Endothelial cell of umbilical vein (primary cell): Measurements from ENCODE around the gene PRRG2. TPM values are rescaled to one million over a fixed set of nuclear protein-coding genes. Genes with fewer than 3 reads are reported as not detected.

Experiments
- BruUV-seq: library from RNA; stranded (reverse); fragments of 400-500 nt; replicated peaks from 2 replicates; lab custom pipeline; 2021; lab: Mats Ljungman, UMichigan
- CTCF ChIA-PET: fragments of 300-600, 350-600 bp; sonication (Branson Sonifier 250); formaldehyde crosslinking; loops from one replicate; lab custom pipeline; 2021; ENCODE audit warnings: antibody characterized with exemption, inconsistent platforms; lab: Charles Lee
- POLR2A ChIA-PET: fragments of 300-600, 350-600 bp; sonication (Branson Sonifier 250); formaldehyde crosslinking; loops from one replicate; lab custom pipeline; 2021; ENCODE audit warnings: antibody characterized with exemption, inconsistent platforms; lab: Charles Lee
- DNase-seq: peaks from one replicate; pipeline ENCODE4 v3.0.0-alpha.2; 2011; ENCODE audit warnings: low read depth, low spot score
- FAIRE-seq: peaks from 2 replicates; lab custom pipeline; 2011; peaks lifted over from hg19 to GRCh38; lab: Jason Lieb, UNC
- H2AFZ ChIP-seq: 2 replicates; pipeline ENCODE4 v1.6.0; 2012; ENCODE audit warnings: low read depth, low read length, control low read depth, inconsistent platforms
- H3K27ac ChIP-seq: 2 replicates; pipeline ENCODE4 v1.5.1; 2011; ENCODE audit warnings: low read depth, mild to moderate bottlenecking, control low read depth, low read length, moderate library complexity; ENCODE audit not compliant: insufficient read depth
- H3K27me3 ChIP-seq, 2 experiments: 2 replicates each; pipeline versions ENCODE4 v1.6.0 to v1.6.1; 2011; ENCODE audit warnings: low read length in 2 of 2, mixed read lengths in 1 of 2; ENCODE audit not compliant: control insufficient read depth in 2 of 2, insufficient read depth in 2 of 2
- H3K36me3 ChIP-seq, 2 experiments: 2 replicates in 1 of 2; 3 replicates in 1 of 2; pipeline ENCODE4 v1.5.1; 2011; ENCODE audit warnings: low read length in 2 of 2, mild to moderate bottlenecking in 1 of 2, moderate library complexity in 1 of 2; ENCODE audit not compliant: control insufficient read depth in 2 of 2, insufficient read depth in 2 of 2; ENCODE audit errors: extremely low read depth in 1 of 2
- H3K4me1 ChIP-seq: 3 replicates; pipeline ENCODE4 v1.5.1; 2011; ENCODE audit warnings: mild to moderate bottlenecking, low read length; ENCODE audit not compliant: control insufficient read depth, insufficient read depth; ENCODE audit errors: extremely low read depth
- H3K4me2 ChIP-seq: 2 replicates; pipeline ENCODE4 v1.6.1; 2011; ENCODE audit warnings: low read length, control low read depth, mixed read lengths; ENCODE audit not compliant: insufficient read depth
- H3K4me3 ChIP-seq, 3 experiments: fragments of 200-600 bp in 1 of 3; sonication (generic), shearing (Covaris generic) in 1 of 3; replicated peaks in 1 of 3; 2 replicates each; pipeline ENCODE4 v1.5.1; 2011 to 2016; ENCODE audit warnings: control low read depth in 3 of 3, low read length in 3 of 3, mild to moderate bottlenecking in 2 of 3, inconsistent platforms in 1 of 3, low read depth in 1 of 3, moderate library complexity in 1 of 3; ENCODE audit not compliant: insufficient read depth in 1 of 3
- H3K79me2 ChIP-seq: 2 replicates; pipeline ENCODE4 v1.6.0; 2012; ENCODE audit warnings: low read length, inconsistent platforms; ENCODE audit not compliant: control insufficient read depth, insufficient read depth
- H3K9ac ChIP-seq: replicated peaks from 2 replicates; pipeline ENCODE3; 2011; ENCODE audit warnings: low read length, control low read depth; ENCODE audit not compliant: insufficient read depth; ENCODE audit errors: extremely low read depth
- H3K9me1 ChIP-seq: replicated peaks from 3 replicates; pipeline ENCODE4 v1.6.0; 2011; ENCODE audit warnings: mild to moderate bottlenecking, low read length; ENCODE audit not compliant: control insufficient read depth, insufficient read depth; ENCODE audit errors: extremely low read depth
- H3K9me3 ChIP-seq: replicated peaks from 2 replicates; pipeline ENCODE4 v1.5.1; 2012; ENCODE audit warnings: low read length, inconsistent platforms; ENCODE audit not compliant: control insufficient read depth, insufficient read depth
- H4K20me1 ChIP-seq: replicated peaks from 2 replicates; pipeline ENCODE3; 2011; ENCODE audit warnings: mild to moderate bottlenecking, low read length; ENCODE audit not compliant: control insufficient read depth, insufficient read depth; ENCODE audit errors: extremely low read depth
- CTCF ChIP-seq, 2 donors: IDR thresholded peaks; 1 replicate in 1 of 2; 2 replicates in 1 of 2; pipeline ENCODE4 v1.5.1; 2011; ENCODE audit warnings: low read length in 2 of 2, mild to moderate bottlenecking in 2 of 2, moderate library complexity in 2 of 2, control low read depth in 1 of 2, inconsistent platforms in 1 of 2, low read depth in 1 of 2; ENCODE audit not compliant: insufficient read depth in 1 of 2; ENCODE audit errors: extremely low read depth in 1 of 2
- EZH2 ChIP-seq: IDR thresholded peaks from 2 replicates; pipeline ENCODE4 v1.6.1; 2012; ENCODE audit warnings: borderline replicate concordance, low read depth, mild to moderate bottlenecking, moderate library complexity, low read length, inconsistent platforms; ENCODE audit not compliant: severe bottlenecking
- FOS ChIP-seq: IDR thresholded peaks from 2 replicates; pipeline ENCODE4 v1.6.1; 2011; ENCODE audit warnings: mild to moderate bottlenecking, low read length, moderate library complexity, borderline replicate concordance; ENCODE audit not compliant: insufficient read depth
- GATA2 ChIP-seq: IDR thresholded peaks from 2 replicates; pipeline ENCODE4 v1.7.0; 2011; ENCODE audit warnings: low read depth, mild to moderate bottlenecking, moderate library complexity, mixed read lengths, low read length; ENCODE audit not compliant: insufficient read length, insufficient read depth
- JUN ChIP-seq: IDR thresholded peaks from 2 replicates; pipeline ENCODE4 v1.6.1; 2011; ENCODE audit warnings: borderline replicate concordance, low read depth; ENCODE audit not compliant: insufficient read length, insufficient read depth
- MAX ChIP-seq: IDR thresholded peaks from 2 replicates; pipeline ENCODE4 v1.6.1; 2011; ENCODE audit not compliant: insufficient read depth, insufficient read length
- MYC ChIP-seq: IDR thresholded peaks from one replicate; pipeline ENCODE4 v1.6.1; 2011; ENCODE audit warnings: mild to moderate bottlenecking, low read depth, low read length
- POLR2A ChIP-seq: IDR thresholded peaks from 2 replicates; pipeline ENCODE4 v1.6.1; 2012; ENCODE audit warnings: low read depth, mild to moderate bottlenecking, control low read depth, low read length
- POLR2AphosphoS5 ChIP-seq: IDR thresholded peaks from 2 replicates; pipeline ENCODE4 v1.6.1; 2012; ENCODE audit warnings: low read depth, mild to moderate bottlenecking, control low read depth, low read length, moderate library complexity; ENCODE audit not compliant: insufficient read depth
- dilution Hi-C: fragments of 300-500 bp; cut with MboI; formaldehyde crosslinking; loops from one replicate; pipeline ENCODE4 v1.15.0; 2019; ENCODE audit warnings: low sequenced_read_pairs; ENCODE audit not compliant: extremely low pct_ligation_motif_present
- intact Hi-C: fragments of 100-400 bp; cut with micrococcal nuclease; formaldehyde crosslinking; loops from one replicate; pipeline ENCODE4 v1.10.0; 2022
- polyA plus RNA-seq, 4 experiments: library from polyadenylated mRNA; depleted of rRNA in 3 of 4; stranded (reverse) in 3 of 4; unstranded in 1 of 4; fragments of >200 nt; gene quantifications; 2 replicates each; pipeline versions ENCODE4 v1.2.1 to v1.2.3, GENCODE V29; 2011 to 2012; ENCODE audit warnings: missing spikeins in 1 of 4
- total RNA-seq: library from RNA; stranded (reverse); gene quantifications from 2 replicates; pipeline ENCODE4 v1.2.3, GENCODE V29; 2021

The PRRG2 gene
- total and polyA plus RNA-seq, 2 donors (not counting 3 experiments of a cell fraction or from before 2014, with no cell fraction given) = 2.6 to 2.9 TPM

GRCh38 chr19:49626226-49626625, 45.1 kb downstream of the PRRG2 start:
- Histone ChIP-seq H2AFZ (no peak overlapping the region), H3K4me1 (peaks cover 6% of the 10 kb centered on the region), H3K79me2 (no peaks in the 10 kb centered on the region), H3K27me3 (no peaks in the 10 kb centered on the region), H3K4me3 (no peak overlapping the region), H3K9ac (no peak overlapping the region), H4K20me1 (no peaks in the 10 kb centered on the region), H3K36me3 (peaks cover 0 to 18% of the 10 kb centered on the region in 2 experiments), H3K4me2 (no peak overlapping the region), H3K27ac (no peak overlapping the region), H3K9me1 (no peaks in the 10 kb centered on the region), H3K9me3 (no peaks in the 10 kb centered on the region)
- intact Hi-C loops (no loop called here), dilution Hi-C loops (no loop called here)
- DNase-seq (no peak), FAIRE-seq (no peak)
- ChIA-PET POLR2A (no interaction called here), CTCF (no interaction called here)
- TF ChIP-seq CTCF (IDR thresholded peaks at IDR 0.05; ENCODE audit: extremely low read depth in 1 of 2, insufficient read depth in 1 of 2, low read depth in 1 of 2, low read length in 2 of 2) (no peak), EZH2 (no peak), JUN (no peak), FOS (no peak), POLR2A (no peak), GATA2 (no peak), MAX (no peak), MYC (no peak), POLR2AphosphoS5 (no peak)
- BruUV-seq = no TSS peak
